Caki2 (cell line): Measurements from ENCODE around the gene RNF111. TPM values are rescaled to one million over a fixed set of nuclear protein-coding genes. Genes with fewer than 3 reads are reported as not detected.
"Not testable (repeated sequence)": the region's sequence is repeated elsewhere in the genome, so short reads cannot be mapped to it uniquely, and the experiment has no call there.

ENCODE experiments used
- DNase-seq: peaks from one replicate; pipeline ENCODE4 v3.0.0-alpha.2; 2015; ENCODE audit warnings: low read depth
- in situ Hi-C: cut with HindIII; loops from 2 replicates; pipeline ENCODE4 v1.10.0; 2016; ENCODE audit warnings: low sequenced_read_pairs, low pct_unique_long_range_greater_than_20kb, mixed read lengths
- total RNA-seq: library from RNA; depleted of rRNA; stranded (reverse); fragments of >200 nt; shearing (Covaris generic); gene quantifications from 2 replicates; pipeline ENCODE4 v1.2.3, GENCODE V29; 2014; ENCODE audit warnings: low replicate concordance

RNF111 gene
- total RNA-seq, 1 experiment from 2014 or later: 14.0 TPM

DNA sequence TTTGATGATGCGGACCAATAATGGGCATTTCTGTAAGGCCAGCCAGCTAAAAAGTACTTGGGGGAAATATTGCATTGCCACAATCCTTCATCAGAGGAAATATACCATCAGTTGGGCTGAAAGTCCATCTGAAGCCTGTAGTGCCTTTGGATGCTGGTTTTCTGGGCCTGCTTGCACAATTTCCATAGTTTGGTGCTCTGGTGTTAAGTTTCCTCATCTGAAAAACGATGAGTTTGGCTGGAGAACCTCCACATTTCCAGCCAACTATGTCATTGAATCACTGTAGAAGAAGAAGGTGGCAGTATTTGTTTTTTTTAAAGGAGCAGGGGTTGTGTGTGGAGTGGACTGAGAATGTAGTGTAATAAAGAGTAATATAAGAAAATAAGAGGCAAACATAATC lies 127.6 kb downstream of the RNF111 start:
- no peak for DNase-seq
- in situ Hi-C loops: no loop called here

DNA sequence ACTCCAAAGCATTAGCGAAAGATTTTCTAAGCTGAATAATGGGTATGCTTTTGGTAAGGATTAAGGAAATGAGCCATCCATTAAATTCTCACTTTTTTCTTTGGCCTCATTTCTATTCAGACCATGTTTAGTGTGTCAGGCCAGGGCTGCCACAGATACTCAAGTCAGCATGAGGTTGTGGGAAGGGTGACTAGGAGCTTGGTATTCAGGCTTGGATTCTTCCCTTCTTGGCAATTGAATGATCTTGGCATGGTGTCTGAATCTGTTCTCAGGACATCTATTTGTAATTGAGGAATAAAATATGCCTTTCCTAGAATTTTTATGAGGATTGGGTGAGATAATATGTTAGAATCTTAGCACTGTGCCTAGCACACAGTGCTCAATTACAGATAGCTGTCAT lies 128.7 kb downstream of the RNF111 start:
- in situ Hi-C loops: no loop called here
- DNase-seq: no peak

DNA sequence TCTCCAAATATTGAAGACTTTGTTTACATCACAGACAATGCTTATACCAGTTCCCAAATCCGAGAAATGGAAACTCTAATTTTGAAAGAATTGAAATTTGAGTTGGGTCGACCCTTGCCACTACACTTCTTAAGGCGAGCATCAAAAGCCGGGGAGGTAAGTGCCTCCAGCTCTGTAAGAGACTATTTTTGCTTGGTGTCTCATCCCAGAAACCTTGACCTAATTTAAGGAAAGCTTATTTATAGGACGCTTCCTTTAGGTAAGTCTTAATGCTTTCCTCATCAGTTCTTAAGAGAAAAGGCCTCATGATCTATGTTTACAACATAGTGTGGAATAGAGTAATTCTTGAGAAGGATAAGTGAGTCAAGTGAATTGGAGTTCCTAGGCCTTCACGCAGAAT lies 129.3 kb downstream of the RNF111 start:
- no peak for DNase-seq
- in situ Hi-C loops: no loop called here

DNA sequence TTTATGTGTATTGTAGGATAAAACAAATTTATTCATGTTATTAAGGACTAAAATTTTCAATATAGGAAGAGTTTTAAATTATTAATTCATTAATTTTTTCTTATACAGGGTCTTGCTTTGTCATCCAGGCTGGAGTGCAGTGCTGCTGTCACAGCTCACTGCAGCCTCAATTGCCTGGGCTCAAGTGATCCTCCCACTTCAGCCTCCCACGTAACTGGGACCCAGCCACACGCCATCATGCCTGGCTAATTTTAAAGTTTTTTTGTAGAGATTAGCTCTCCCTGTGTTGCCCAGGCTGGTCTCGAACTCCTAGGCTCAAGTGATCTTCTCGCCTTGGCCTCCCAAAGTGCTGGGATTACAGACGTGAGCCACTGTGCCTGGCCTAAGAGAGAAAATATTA lies 132.2 kb downstream of the RNF111 start:
- no peak for DNase-seq
- in situ Hi-C loops: no loop called here

- no peak for DNase-seq
- in situ Hi-C loops: no loop called here
Observed at GRCh38 chr15:59120937-59121336, 133.5 kb downstream of the RNF111 start.

- DNase-seq: no peak
- in situ Hi-C loops: no loop called here
Observed at GRCh38 chr15:59124261-59124660, 136.8 kb downstream of the RNF111 start.

DNA sequence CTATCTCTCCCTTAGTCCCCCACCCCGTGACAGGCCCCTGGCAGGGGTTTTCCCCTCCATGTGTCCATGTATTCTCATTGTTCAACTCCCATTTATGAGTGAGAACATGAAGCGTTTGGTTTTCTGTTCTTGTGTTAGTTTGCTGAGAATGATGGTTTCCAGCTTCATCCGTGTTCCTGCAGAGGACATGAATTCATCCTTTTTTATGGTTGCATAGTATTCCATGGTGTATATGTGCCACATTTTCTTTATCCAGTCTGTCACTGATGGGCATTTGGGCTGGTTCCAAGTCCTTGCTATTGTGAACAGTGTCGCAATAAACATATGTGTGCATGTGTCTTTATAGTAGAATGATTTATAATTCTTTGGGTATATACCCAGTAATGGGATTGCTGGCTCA lies 138.2 kb downstream of the RNF111 start:
- DNase-seq, in situ Hi-C loops: not testable (repeated sequence)

- DNase-seq, in situ Hi-C loops: not testable (repeated sequence)
Observed at GRCh38 chr15:59127255-59127654, 139.8 kb downstream of the RNF111 start.

GRCh38 chr15:59131456-59131855 lies 144.0 kb downstream of the RNF111 start:
- no peak for DNase-seq
- in situ Hi-C loops: no loop called here

GRCh38 chr15:59131969-59132562 lies 144.6 kb downstream of the RNF111 start:
- DNase-seq: no peak
- in situ Hi-C loops: no loop called here

- in situ Hi-C loops: no loop called here
- DNase-seq: no peak
Observed at GRCh38 chr15:59133929-59134427, 146.5 kb downstream of the RNF111 start.

DNA sequence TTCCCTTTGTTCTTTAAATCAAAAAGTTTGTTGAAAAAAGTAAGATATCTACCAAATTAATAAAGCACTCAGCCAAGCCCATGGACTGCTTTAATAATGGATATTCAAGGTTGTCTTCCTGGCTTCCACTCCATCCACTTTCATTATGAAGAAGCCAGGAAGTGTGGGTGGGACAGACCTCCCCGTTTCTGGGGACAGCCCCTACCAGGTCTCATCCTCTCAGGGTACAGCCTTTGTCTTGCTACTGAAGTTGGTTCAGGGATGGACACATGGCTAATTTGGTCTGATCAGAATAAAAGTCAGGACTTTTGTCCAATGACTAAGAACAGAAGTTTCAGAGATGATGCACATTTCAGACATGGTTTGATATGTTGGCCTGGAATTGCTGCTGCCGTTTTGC lies 150.1 kb downstream of the RNF111 start:
- in situ Hi-C loops: no loop called here

GRCh38 chr15:59138243-59138642 lies 150.8 kb downstream of the RNF111 start:
- in situ Hi-C loops: no loop called here
- DNase-seq: peak; percentile 24

More for the DNA sequence above, 150.1 kb downstream of the RNF111 start:
- DNase-seq: no peak

DNA sequence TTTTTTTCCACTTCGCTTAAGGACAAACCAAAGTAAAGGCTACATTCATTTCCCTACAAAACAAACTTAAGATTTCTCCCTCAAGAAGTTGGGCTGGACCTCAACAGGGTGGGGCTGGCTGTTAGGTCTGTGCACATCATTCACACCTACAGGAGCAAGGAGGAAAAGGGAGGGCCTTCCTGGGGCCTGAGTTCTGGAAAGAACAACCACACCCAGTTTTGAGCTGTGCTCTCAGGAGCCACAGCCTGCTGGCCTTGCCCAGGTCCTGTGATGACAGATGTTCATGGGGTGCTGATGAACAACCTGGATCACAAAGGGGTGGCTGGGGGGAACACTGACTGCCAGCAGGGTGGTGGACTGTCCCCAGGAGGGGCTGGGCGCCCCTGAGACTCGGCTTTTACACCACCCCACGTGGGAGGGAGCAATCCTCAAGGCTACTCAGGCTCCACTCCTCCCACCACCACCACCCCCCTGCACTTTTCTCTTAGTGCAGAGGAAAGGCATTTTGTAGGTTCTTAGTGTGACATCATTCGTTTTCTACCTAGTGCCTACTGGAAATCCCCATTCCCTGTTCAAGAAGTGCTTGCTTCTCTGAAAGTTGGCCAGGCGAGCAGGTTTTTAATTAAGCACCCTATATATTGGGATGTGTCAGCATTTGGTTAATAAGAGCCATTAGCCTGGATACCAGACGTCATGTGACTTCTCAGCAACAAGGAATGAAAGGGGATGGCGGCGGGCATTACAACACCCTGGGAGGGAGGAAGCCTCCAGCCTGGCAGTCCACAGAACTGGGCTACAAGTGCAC lies 153.2 kb downstream of the RNF111 start:
- DNase-seq: peak; percentile 23
- in situ Hi-C loops: no loop called here

DNA sequence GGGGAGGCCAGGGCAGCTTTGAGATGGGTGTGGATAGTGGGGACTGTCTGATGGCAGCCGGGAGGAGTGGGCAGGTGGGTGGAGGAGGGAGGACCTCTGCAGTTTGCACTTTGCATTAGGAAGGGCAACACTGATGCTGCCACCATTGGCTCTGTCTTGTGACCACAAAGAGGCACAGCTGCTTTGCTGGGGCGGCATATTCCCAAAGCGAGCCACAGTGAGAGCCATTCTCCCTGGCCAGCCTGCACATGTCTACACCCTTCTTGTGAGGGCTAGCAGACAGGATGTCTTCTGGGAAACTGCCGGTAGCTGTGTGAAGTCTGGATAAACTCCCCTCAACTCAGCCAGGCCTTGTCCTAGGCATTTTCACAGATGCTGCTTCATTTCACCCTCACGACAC lies 155.8 kb downstream of the RNF111 start:
- in situ Hi-C loops: no loop called here
- DNase-seq: no peak

GRCh38 chr15:59144594-59144993 lies 157.1 kb downstream of the RNF111 start:
- DNase-seq, in situ Hi-C loops: not testable (repeated sequence)
